ENCODE measurements around the gene METTL1.

DNA sequence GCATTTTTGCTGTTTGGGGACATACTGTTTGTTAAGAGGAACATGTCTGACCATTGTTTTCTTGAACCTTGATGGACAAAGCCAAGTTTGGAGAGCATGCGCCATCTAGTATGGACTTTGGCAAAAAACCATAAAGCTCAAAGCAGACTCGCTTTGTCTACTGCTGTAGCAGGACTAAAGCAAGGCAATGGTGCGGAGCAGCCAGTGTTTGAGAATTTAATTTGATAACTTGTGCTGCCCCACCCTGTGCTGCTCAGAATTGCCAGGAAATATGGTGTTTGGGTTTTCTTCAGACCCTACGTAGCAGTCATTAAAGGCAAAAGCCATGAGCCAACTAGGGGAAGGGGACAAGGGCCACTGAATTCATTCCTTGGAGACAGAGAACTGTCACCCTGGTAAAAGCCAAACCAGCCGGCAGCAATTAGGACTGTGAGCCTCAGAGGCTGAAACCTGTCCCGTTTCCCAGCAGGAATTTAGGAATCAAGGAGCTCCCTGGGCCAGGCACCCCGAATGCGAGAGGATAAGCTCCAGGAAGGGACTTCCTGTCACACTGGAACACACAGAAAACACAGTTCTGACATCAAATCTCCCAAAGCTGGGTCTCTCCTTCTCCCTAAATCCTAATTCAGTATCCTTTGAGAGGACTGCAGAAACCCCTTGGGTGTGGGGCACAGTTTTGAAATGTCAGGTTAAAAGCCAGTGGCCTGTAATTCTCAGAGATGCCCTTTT lies 45.5 kb upstream of the METTL1 start:
- TF ChIP-seq, protein P1, sequence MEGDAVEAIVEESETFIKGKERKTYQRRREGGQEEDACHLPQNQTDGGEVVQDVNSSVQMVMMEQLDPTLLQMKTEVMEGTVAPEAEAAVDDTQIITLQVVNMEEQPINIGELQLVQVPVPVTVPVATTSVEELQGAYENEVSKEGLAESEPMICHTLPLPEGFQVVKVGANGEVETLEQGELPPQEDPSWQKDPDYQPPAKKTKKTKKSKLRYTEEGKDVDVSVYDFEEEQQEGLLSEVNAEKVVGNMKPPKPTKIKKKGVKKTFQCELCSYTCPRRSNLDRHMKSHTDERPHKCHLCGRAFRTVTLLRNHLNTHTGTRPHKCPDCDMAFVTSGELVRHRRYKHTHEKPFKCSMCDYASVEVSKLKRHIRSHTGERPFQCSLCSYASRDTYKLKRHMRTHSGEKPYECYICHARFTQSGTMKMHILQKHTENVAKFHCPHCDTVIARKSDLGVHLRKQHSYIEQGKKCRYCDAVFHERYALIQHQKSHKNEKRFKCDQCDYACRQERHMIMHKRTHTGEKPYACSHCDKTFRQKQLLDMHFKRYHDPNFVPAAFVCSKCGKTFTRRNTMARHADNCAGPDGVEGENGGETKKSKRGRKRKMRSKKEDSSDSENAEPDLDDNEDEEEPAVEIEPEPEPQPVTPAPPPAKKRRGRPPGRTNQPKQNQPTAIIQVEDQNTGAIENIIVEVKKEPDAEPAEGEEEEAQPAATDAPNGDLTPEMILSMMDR (IDR thresholded peaks at IDR 0.05): no peak
- no peak for TF ChIP-seq EP300 (IDR thresholded peaks at IDR 0.05)
- TF ChIP-seq POLR2A (IDR thresholded peaks at IDR 0.05): no peak
